SK-N-SH (cell line): Measurements from ENCODE around the gene SBSN. TPM values are rescaled to one million over a fixed set of nuclear protein-coding genes. Genes with fewer than 3 reads are reported as not detected.
A peak's percentile ranks its signal among the peaks of the same experiment; 100 is the strongest.

Experiments
- CTCF ChIA-PET: fragments of 300-600, 350-600 bp; formaldehyde crosslinking; extraction: SDS; loops from one replicate; lab custom pipeline; 2021; lab: Yijun Ruan, JAX
- POLR2A ChIA-PET: fragments of 350-600 bp; sonication (Branson Sonifier 250); formaldehyde crosslinking; extraction: SDS; loops from one replicate; lab custom pipeline; 2020; ENCODE audit warnings: antibody characterized with exemption, inconsistent platforms; lab: Yijun Ruan, JAX
- DNase-seq: peaks from one replicate; pipeline ENCODE4 v3.0.0; 2012
- H2AFZ ChIP-seq: fragments of 200-600 bp; sonication (generic); 2 replicates; pipeline ENCODE4 v1.8.1; 2016; ENCODE audit warnings: antibody characterized with exemption, mild to moderate bottlenecking, low read depth
- H3F3A ChIP-seq: fragments of 200-600 bp; sonication (generic); replicated peaks from 2 replicates; pipeline ENCODE3; 2016; ENCODE audit warnings: antibody characterized with exemption, mild to moderate bottlenecking; ENCODE audit not compliant: insufficient read depth
- H3K27ac ChIP-seq, 2 experiments: fragments of 200-500 bp in 1 of 2; fragments of 200-600 bp in 1 of 2; sonication (Bioruptor generic) in 1 of 2; sonication (generic), shearing (Covaris generic) in 1 of 2; 2 replicates each; pipeline versions ENCODE4 v1.5.1 to v1.6.1; 2014 to 2016; ENCODE audit warnings: low read depth in 2 of 2, inconsistent platforms in 1 of 2, low read length in 1 of 2, mild to moderate bottlenecking in 1 of 2, mixed read lengths in 1 of 2
- H3K27me3 ChIP-seq: fragments of 200-600 bp; sonication (generic), shearing (Covaris generic); 2 replicates; pipeline ENCODE4 v1.6.1; 2016; ENCODE audit warnings: mixed run types; ENCODE audit not compliant: insufficient read depth
- H3K36me3 ChIP-seq, 2 experiments: fragments of 200-500 bp in 1 of 2; fragments of 200-600 bp in 1 of 2; sonication (Bioruptor generic) in 1 of 2; sonication (generic) in 1 of 2; replicated peaks in 1 of 2; 2 replicates each; pipeline versions ENCODE3 to v1.5.1; 2014 to 2016; ENCODE audit warnings: low read length in 1 of 2, mild to moderate bottlenecking in 1 of 2; ENCODE audit not compliant: insufficient read depth in 2 of 2, control insufficient read depth in 1 of 2
- H3K4me1 ChIP-seq, 2 experiments: fragments of 200-500 bp in 1 of 2; fragments of 200-600 bp in 1 of 2; sonication (Bioruptor generic) in 1 of 2; sonication (generic), shearing (Covaris generic) in 1 of 2; 2 replicates each; pipeline versions ENCODE4 v1.5.1 to v1.6.1; 2014 to 2016; ENCODE audit warnings: low read depth in 1 of 2, low read length in 1 of 2, mixed run types in 1 of 2; ENCODE audit not compliant: insufficient read depth in 2 of 2, control insufficient read depth in 1 of 2
- H3K4me2 ChIP-seq: fragments of 200-600 bp; sonication (generic), shearing (Covaris generic); 2 replicates; pipeline ENCODE4 v1.6.1; 2017; ENCODE audit warnings: mixed run types
- H3K4me3 ChIP-seq, 2 experiments: fragments of 200-500 bp in 1 of 2; fragments of 200-600 bp in 1 of 2; sonication (Bioruptor generic) in 1 of 2; sonication (generic), shearing (Covaris generic) in 1 of 2; 2 replicates each; pipeline versions ENCODE4 v1.5.1 to v1.8.1; 2014 to 2016; ENCODE audit warnings: low read depth in 2 of 2, inconsistent platforms in 1 of 2, low read length in 1 of 2, mild to moderate bottlenecking in 1 of 2, mixed read lengths in 1 of 2, moderate library complexity in 1 of 2
- H3K79me2 ChIP-seq: fragments of 200-600 bp; sonication (generic); 2 replicates; pipeline ENCODE4 v1.8.1; 2017; ENCODE audit warnings: mild to moderate bottlenecking; ENCODE audit not compliant: insufficient read depth
- H3K9ac ChIP-seq: fragments of 200-600 bp; sonication (generic); 2 replicates; pipeline ENCODE4 v1.6.1; 2017; ENCODE audit warnings: mixed run types
- H3K9me2 ChIP-seq: fragments of 200-600 bp; sonication (generic); 2 replicates; pipeline ENCODE4 v1.6.1; 2017; ENCODE audit warnings: mixed run types
- H3K9me3 ChIP-seq: fragments of 200-600 bp; sonication (generic); 2 replicates; pipeline ENCODE4 v1.6.1; 2017; ENCODE audit warnings: mixed run types, mild to moderate bottlenecking, moderate library complexity
- H4K20me1 ChIP-seq: fragments of 200-600 bp; sonication (generic); 2 replicates; pipeline ENCODE4 v1.6.1; 2017; ENCODE audit warnings: mild to moderate bottlenecking, mixed run types; ENCODE audit not compliant: insufficient read depth
- ELF1 ChIP-seq: IDR thresholded peaks from 2 replicates; pipeline ENCODE4 v1.4.0; 2012
- EP300 ChIP-seq, 2 experiments: IDR thresholded peaks; 2 replicates each; pipeline versions ENCODE4 v1.4.0 to v1.6.1; 2012; ENCODE audit warnings: borderline replicate concordance in 1 of 2, low read depth in 1 of 2, low read length in 1 of 2
- EZH2phosphoT487 ChIP-seq: fragments of 200-600 bp; sonication (generic); IDR thresholded peaks from 2 replicates; pipeline ENCODE4 v1.6.1; 2017; ENCODE audit warnings: low read depth, mixed run types, mild to moderate bottlenecking, antibody characterized with exemption, moderate library complexity, borderline replicate concordance
- GATA2 ChIP-seq: sonication (generic); formaldehyde crosslinking; IDR thresholded peaks from 2 replicates; pipeline ENCODE4 v1.5.0; 2020; ENCODE audit warnings: mild to moderate bottlenecking, missing genetic modification reagents
- MAX ChIP-seq: IDR thresholded peaks from 2 replicates; pipeline ENCODE4 v1.4.0; 2012; ENCODE audit warnings: low read depth
- PBX3 ChIP-seq: IDR thresholded peaks from 2 replicates; pipeline ENCODE4; 2012
- RFX5 ChIP-seq: IDR thresholded peaks from 2 replicates; pipeline ENCODE4 v1.6.1; 2012; ENCODE audit warnings: mild to moderate bottlenecking, improper control_type of control experiment, low read length
- RXRA ChIP-seq: IDR thresholded peaks from 2 replicates; pipeline ENCODE4 v1.4.0; 2012; ENCODE audit warnings: low read depth, mild to moderate bottlenecking, borderline replicate concordance
- SMC3 ChIP-seq: IDR thresholded peaks from 2 replicates; pipeline ENCODE4 v1.6.1; 2012; ENCODE audit warnings: low read depth, low read length, improper control_type of control experiment
- USF1 ChIP-seq: IDR thresholded peaks from 2 replicates; pipeline ENCODE4 v1.4.0; 2012; ENCODE audit warnings: low read depth, borderline replicate concordance
- YY1 ChIP-seq: IDR thresholded peaks from 2 replicates; pipeline ENCODE4 v1.4.0; 2012; ENCODE audit warnings: low read depth, mild to moderate bottlenecking
- WGBS: methylation state at CpG from one replicate; pipeline ENCODE4 v1.1.6; 2017; ENCODE audit warnings: low lambda C conversion rate; 5-methylcytosine and 5-hydroxymethylcytosine counted together
- polyA plus RNA-seq, 3 experiments: library from polyadenylated mRNA; depleted of rRNA; stranded (reverse); fragments of >200 nt; gene quantifications; 2 replicates each; pipeline ENCODE4 v1.2.3, GENCODE V29; 2012

The SBSN gene
- polyA plus RNA-seq, 1 of the 3 experiments (the other 2 are of a cell fraction): 0.25 TPM

GRCh38 chr19:35488677-35489076, 39.4 kb downstream of the SBSN start:
- Histone ChIP-seq H3F3A (no peaks in the 10 kb centered on the region), H3K27ac (no peak overlapping the region), H3K4me3 (no peak overlapping the region), H4K20me1 (no peaks in the 10 kb centered on the region), H3K9ac (no peak overlapping the region), H3K36me3 (no peaks in the 10 kb centered on the region), H3K79me2 (no peaks in the 10 kb centered on the region), H3K4me2 (no peak overlapping the region), H3K9me3 (no peaks in the 10 kb centered on the region), H3K4me1 (no peaks in the 10 kb centered on the region; a peak in 1 of 4 replicates), H3K9me2 (no peaks in the 10 kb centered on the region), H3K27me3 (peaks cover 87% of the 10 kb centered on the region), H2AFZ (no peak overlapping the region)
- TF ChIP-seq USF1 (peak; percentile 23; the same call in 1 of the 2 replicates), RXRA (no peak)
- ChIA-PET POLR2A (no interaction called here), CTCF (interaction anchor here (0.7 to 2.7 kb wide), 5 partner anchors 8 to 136 kb away, joined by 3 to 13 read pairs (median 5); no protein-coding TSS in a partner anchor)
- no peak for DNase-seq
- WGBS: 28% methylated on average over 16 of the region's 16 CpGs

GRCh38 chr19:35487656-35488182, 40.4 kb downstream of the SBSN start:
- H3K9ac ChIP-seq: no peak overlapping the region
- H3K4me2 ChIP-seq: no peak overlapping the region
- CTCF ChIA-PET: interaction anchor here (0.6 to 2.7 kb wide), 7 partner anchors 10 to 135 kb away, joined by 3 to 13 read pairs (median 4); no protein-coding TSS in a partner anchor
- H3K27ac ChIP-seq: no peak overlapping the region
- no peak for DNase-seq
- TF ChIP-seq ELF1: no peak
- no peak for TF ChIP-seq YY1
- no peak for TF ChIP-seq SMC3
- no peaks in the 10 kb centered on the region for H3K9me2 ChIP-seq
- 25% methylated on average over 10 of the region's 10 CpGs for WGBS
- no peaks in the 10 kb centered on the region for H3K36me3 ChIP-seq
- no peaks in the 10 kb centered on the region for H3F3A ChIP-seq
- no peaks in the 10 kb centered on the region for H3K9me3 ChIP-seq
- H3K4me1 ChIP-seq: no peaks in the 10 kb centered on the region; a peak in 1 of 4 replicates
- H2AFZ ChIP-seq: no peak overlapping the region
- peaks cover 77% of the 10 kb centered on the region for H3K27me3 ChIP-seq
- H3K4me3 ChIP-seq: no peak overlapping the region
- H4K20me1 ChIP-seq: no peaks in the 10 kb centered on the region
- no peaks in the 10 kb centered on the region for H3K79me2 ChIP-seq
- POLR2A ChIA-PET: no interaction called here

- Histone ChIP-seq H3K27me3 (peaks cover 63% of the 10 kb centered on the region), H3K27ac (no peak overlapping the region), H3K9ac (no peak overlapping the region), H3K9me3 (no peaks in the 10 kb centered on the region), H4K20me1 (no peaks in the 10 kb centered on the region), H3K4me2 (no peak overlapping the region), H2AFZ (no peak overlapping the region), H3K79me2 (no peaks in the 10 kb centered on the region), H3K36me3 (no peaks in the 10 kb centered on the region), H3K4me1 (no peaks in the 10 kb centered on the region; a peak in 1 of 4 replicates), H3K9me2 (no peaks in the 10 kb centered on the region), H3F3A (no peaks in the 10 kb centered on the region), H3K4me3 (no peak overlapping the region)
- ChIA-PET CTCF (interaction anchor here (0.7 to 4.5 kb wide), 5 partner anchors 9 to 133 kb away, joined by 3 to 40 read pairs (median 11); no protein-coding TSS in a partner anchor), POLR2A (no interaction called here)
- DNase-seq: no peak
- 11% methylated on average over 3 of the region's 3 CpGs for WGBS
- TF ChIP-seq SMC3 (no peak), PBX3 (no peak), MAX (no peak), RFX5 (no peak), EP300 (IDR thresholded peaks at IDR 0.05; ENCODE audit: borderline replicate concordance in 1 of 2, low read depth in 1 of 2, low read length in 1 of 2) (no peak), EZH2phosphoT487 (no peak), YY1 (no peak), GATA2 (CRISPR knock-in tag) (no peak)
Observed at GRCh38 chr19:35486268-35486708, 41.8 kb downstream of the SBSN start.
